H1 (cell line): ENCODE results near the gene XPNPEP1. TPM values are rescaled to one million over a fixed set of nuclear protein-coding genes. Genes with fewer than 3 reads are reported as not detected.

ENCODE experiments used
- CTCF ChIA-PET: fragments of 300-600 bp; sonication (Branson Sonifier 250); formaldehyde crosslinking; loops from one replicate; lab custom pipeline; 2021; ENCODE audit not compliant: partially characterized antibody; lab: Charles Lee
- POLR2A ChIA-PET: fragments of 300-600 bp; sonication (Branson Sonifier 250); formaldehyde crosslinking; loops from one replicate; lab custom pipeline; 2021; ENCODE audit warnings: inconsistent platforms; ENCODE audit not compliant: partially characterized antibody; lab: Charles Lee
- DNase-seq, 2 experiments: peaks; one replicate each; pipeline versions ENCODE4 v3.0.0 to v3.0.0-alpha.2; 2010 to 2022; ENCODE audit warnings: low spot score in 2 of 2, low read depth in 1 of 2, mixed read lengths in 1 of 2
- FAIRE-seq: peaks from 2 replicates; lab custom pipeline; 2011; peaks lifted over from hg19 to GRCh38; lab: Jason Lieb, UNC
- H2AFZ ChIP-seq: 2 replicates; pipeline ENCODE4 v1.8.1; 2012; ENCODE audit warnings: low read length, inconsistent platforms
- H2AK5ac ChIP-seq: 2 replicates; pipeline ENCODE4 v1.6.1; 2013; ENCODE audit warnings: low read depth, low read length
- H2BK120ac ChIP-seq: replicated peaks from 2 replicates; pipeline ENCODE3; 2013; ENCODE audit warnings: low read depth, low read length, inconsistent platforms
- H2BK12ac ChIP-seq: 2 replicates; pipeline ENCODE4 v1.6.1; 2013; ENCODE audit warnings: low read depth, low read length
- H2BK15ac ChIP-seq: 2 replicates; pipeline ENCODE4 v1.6.1; 2013; ENCODE audit warnings: low read length
- H2BK20ac ChIP-seq: 2 replicates; pipeline ENCODE4 v1.6.1; 2013; ENCODE audit warnings: low read length
- H2BK5ac ChIP-seq: 2 replicates; pipeline ENCODE4 v1.6.1; 2013; ENCODE audit warnings: low read depth, low read length
- H3K14ac ChIP-seq: 2 replicates; pipeline ENCODE4 v1.6.1; 2013; ENCODE audit warnings: inconsistent platforms; ENCODE audit not compliant: insufficient read length
- H3K18ac ChIP-seq: 2 replicates; pipeline ENCODE4 v1.6.1; 2013; ENCODE audit warnings: low read length; ENCODE audit errors: extremely low read depth
- H3K23ac ChIP-seq: 2 replicates; pipeline ENCODE4 v1.6.1; 2013; ENCODE audit warnings: inconsistent platforms; ENCODE audit not compliant: insufficient read length
- H3K23me2 ChIP-seq: 2 replicates; pipeline ENCODE4 v1.6.1; 2013; ENCODE audit warnings: low read depth, low read length
- H3K27ac ChIP-seq: 2 replicates; pipeline ENCODE4 v1.6.1; 2011; ENCODE audit warnings: low read depth, low read length, inconsistent platforms
- H3K27me3 ChIP-seq, 4 experiments: replicated peaks in 1 of 4; 1 replicate in 1 of 4; 2 replicates in 3 of 4; pipeline versions ENCODE4 v1.6.1 to v1.8.1; 2011 to 2013; ENCODE audit warnings: low read length in 3 of 4, mild to moderate bottlenecking in 3 of 4, inconsistent platforms in 2 of 4, mixed read lengths in 2 of 4, moderate library complexity in 1 of 4; ENCODE audit not compliant: control insufficient read depth in 3 of 4, insufficient read depth in 3 of 4; ENCODE audit errors: extremely low read depth in 1 of 4
- H3K36me3 ChIP-seq, 4 experiments: 2 replicates each; pipeline versions ENCODE4 v1.6.1 to v1.8.1; 2011 to 2013; ENCODE audit warnings: mild to moderate bottlenecking in 4 of 4, low read length in 3 of 4, moderate library complexity in 2 of 4, control low read depth in 1 of 4, inconsistent platforms in 1 of 4; ENCODE audit not compliant: insufficient read depth in 4 of 4, control insufficient read depth in 2 of 4
- H3K4ac ChIP-seq: replicated peaks from 2 replicates; pipeline ENCODE3; 2013; ENCODE audit warnings: low read length, low read depth, mixed read lengths, inconsistent platforms; ENCODE audit not compliant: insufficient read length
- H3K4me1 ChIP-seq, 4 experiments: replicated peaks in 1 of 4; 1 replicate in 1 of 4; 2 replicates in 3 of 4; pipeline versions ENCODE4 v1.6.1 to v1.8.1; 2011 to 2013; ENCODE audit warnings: low read length in 3 of 4, inconsistent platforms in 2 of 4, mixed read lengths in 1 of 4; ENCODE audit not compliant: insufficient read depth in 4 of 4, control insufficient read depth in 3 of 4
- H3K4me2 ChIP-seq, 2 experiments: 2 replicates each; pipeline versions ENCODE4 v1.6.1 to v1.8.1; 2011 to 2013; ENCODE audit warnings: low read depth in 2 of 2, low read length in 2 of 2, control low read depth in 1 of 2, inconsistent platforms in 1 of 2, mild to moderate bottlenecking in 1 of 2; ENCODE audit not compliant: insufficient read depth in 1 of 2
- H3K4me3 ChIP-seq, 4 experiments: fragments of 200-600, 300-600 bp in 1 of 4; sonication (generic), shearing (Covaris generic), sonication (Bioruptor Twin) in 1 of 4; 2 replicates each; pipeline versions ENCODE4 v1.5.1 to v1.8.1; 2011 to 2016; ENCODE audit warnings: low read length in 4 of 4, low read depth in 3 of 4, control low read depth in 2 of 4, inconsistent platforms in 2 of 4, mild to moderate bottlenecking in 2 of 4, mixed read lengths in 1 of 4, moderate library complexity in 1 of 4; ENCODE audit not compliant: insufficient read depth in 2 of 4; ENCODE audit errors: extremely low read depth in 1 of 4
- H3K56ac ChIP-seq: replicated peaks from 2 replicates; pipeline ENCODE3; 2013; ENCODE audit warnings: low read depth, mild to moderate bottlenecking, mixed read lengths, low read length, inconsistent platforms; ENCODE audit not compliant: insufficient read length
- H3K79me1 ChIP-seq: 2 replicates; pipeline ENCODE4 v1.6.1; 2013; ENCODE audit warnings: low read depth, low read length, control low read depth
- H3K79me2 ChIP-seq, 2 experiments: 2 replicates each; pipeline versions ENCODE4 v1.6.1 to v1.8.1; 2012 to 2013; ENCODE audit warnings: low read length in 2 of 2, mild to moderate bottlenecking in 2 of 2, inconsistent platforms in 1 of 2; ENCODE audit not compliant: insufficient read depth in 2 of 2, control insufficient read depth in 1 of 2
- H3K9ac ChIP-seq, 4 experiments: replicated peaks in 1 of 4; 1 replicate in 1 of 4; 2 replicates in 3 of 4; pipeline versions ENCODE4 v1.6.1 to v1.8.1; 2011 to 2013; ENCODE audit warnings: low read depth in 3 of 4, low read length in 3 of 4, control low read depth in 2 of 4, mild to moderate bottlenecking in 2 of 4, moderate library complexity in 2 of 4, inconsistent platforms in 1 of 4; ENCODE audit errors: extremely low read depth in 1 of 4
- H3K9me3 ChIP-seq, 2 experiments: 2 replicates each; pipeline versions ENCODE4 v1.6.1 to v1.8.1; 2012 to 2013; ENCODE audit warnings: mild to moderate bottlenecking in 2 of 2, moderate library complexity in 2 of 2, control low read depth in 1 of 2, inconsistent platforms in 1 of 2, low read depth in 1 of 2, low read length in 1 of 2, mixed read lengths in 1 of 2; ENCODE audit not compliant: insufficient read depth in 2 of 2
- H4K20me1 ChIP-seq, 2 experiments: replicated peaks in 1 of 2; 2 replicates each; pipeline versions ENCODE3 to v1.8.1; 2011 to 2013; ENCODE audit warnings: inconsistent platforms in 2 of 2, low read length in 2 of 2, mild to moderate bottlenecking in 1 of 2; ENCODE audit not compliant: insufficient read depth in 2 of 2, control insufficient read depth in 1 of 2
- H4K5ac ChIP-seq: 2 replicates; pipeline ENCODE4 v1.6.1; 2013; ENCODE audit warnings: low read length, low read depth, mixed read lengths, inconsistent platforms; ENCODE audit not compliant: insufficient read length
- H4K8ac ChIP-seq: 2 replicates; pipeline ENCODE4 v1.8.0; 2013; ENCODE audit warnings: mild to moderate bottlenecking, moderate library complexity, low read length, inconsistent platforms; ENCODE audit not compliant: insufficient read depth; ENCODE audit errors: extremely low read depth
- H4K91ac ChIP-seq: replicated peaks from 2 replicates; pipeline ENCODE3; 2013; ENCODE audit warnings: low read length, mixed read lengths, inconsistent platforms; ENCODE audit not compliant: insufficient read length
- MAX ChIP-seq: IDR thresholded peaks from 2 replicates; pipeline ENCODE4 v1.6.1; 2012; ENCODE audit warnings: inconsistent platforms
- WGBS, 2 experiments: shearing (Covaris generic) in 1 of 2; methylation state at CpG; one replicate each; pipeline versions ENCODE4 v1.1.6 to v1.1.7; 2013 to 2015; ENCODE audit warnings: low lambda C conversion rate in 2 of 2, mixed read lengths in 2 of 2, inconsistent platforms in 1 of 2, low coverage in 1 of 2, missing lambda C conversion rate in 1 of 2; ENCODE audit not compliant: insufficient replicate concordance in 2 of 2, insufficient coverage in 1 of 2, insufficient read length in 1 of 2; ENCODE audit errors: extremely low coverage in 1 of 2, missing lambda C conversion rate in 1 of 2; 5-methylcytosine and 5-hydroxymethylcytosine counted together
- polyA plus RNA-seq, 7 experiments: library from polyadenylated mRNA; depleted of rRNA in 3 of 7; stranded (reverse) in 5 of 7; unstranded in 2 of 7; fragments of >200 nt in 5 of 7; fragments of 200-250 nt in 2 of 7; gene quantifications; 1 replicate in 5 of 7; 2 replicates in 1 of 7; 4 replicates in 1 of 7; pipeline versions ENCODE4 v1.2.1 to v1.2.3, GENCODE V29; 2011 to 2013; ENCODE audit warnings: missing spikeins in 2 of 7, mixed read lengths in 2 of 7
- total RNA-seq: library from RNA; stranded (reverse); fragmentation: NEBNext Ultra II Directional; extraction: Animal tissue kit (Norgen Biotek cat#: 25700); gene quantifications from 2 replicates; pipeline ENCODE4 v1.2.1, GENCODE V29; 2021

XPNPEP1 gene
- total and polyA plus RNA-seq, 2 of the 8 experiments (the other 6 are each of a cell fraction or from before 2014, with no cell fraction given) = 61.1 to 201 TPM

- Histone ChIP-seq H3K9ac (peak overlapping the region; percentile 3 to 65 (median 14); a peak in 5 of 7 replicates), H3K4ac (no peak overlapping the region), H3K23ac (no peak overlapping the region), H3K36me3 (no peaks in the 10 kb centered on the region), H3K79me1 (peaks cover 2% of the 10 kb centered on the region), H3K79me2 (peaks cover 0 to 20% of the 10 kb centered on the region in 2 experiments; a peak in 2 of 4 replicates), H4K8ac (peak overlapping the region; percentile 88), H3K4me3 (peak overlapping the region; percentile 42 to 87 (median 70)), H2BK5ac (no peak overlapping the region), H3K18ac (0 out of 2 replicates have a peak overlapping the region, but pooled peaks have one; percentile 60), H2BK20ac (no peak overlapping the region), H2AK5ac (no peak overlapping the region; the same call in 1 of the 2 replicates), H4K5ac (no peak overlapping the region), H3K56ac (no peak overlapping the region), H2BK15ac (no peak overlapping the region), H3K23me2 (peaks cover 8% of the 10 kb centered on the region), H3K14ac (no peak overlapping the region), H2BK12ac (no peak overlapping the region), H2AFZ (no peak overlapping the region), H4K91ac (no peak overlapping the region), H3K27me3 (peaks cover 0 to 11% (median 9%) of the 10 kb centered on the region in 4 experiments; a peak in 5 of 7 replicates), H3K9me3 (no peaks in the 10 kb centered on the region), H2BK120ac (no peak overlapping the region), H3K4me1 (peaks cover 6 to 20% (median 12%) of the 10 kb centered on the region in 4 experiments), H4K20me1 (no peaks in the 10 kb centered on the region), H3K4me2 (peak overlapping the region; percentile 67 to 75), H3K27ac (no peak overlapping the region)
- ChIA-PET CTCF (no interaction called here), POLR2A (interaction anchor here (0.6 to 1.2 kb wide), 3 partner anchors 11 to 364 kb away, joined by 3 to 4 read pairs (median 3); no protein-coding TSS in a partner anchor)
- FAIRE-seq = no peak
- DNase-seq = no peak
- WGBS, 2 experiments = 56% methylated on average over 7 of the region's 7 CpGs; no CpG with 5 or more reads in 1 of the 2 experiments
- TF ChIP-seq MAX = no peak
Observed at GRCh38 chr10:109922358-109922975, 844 bp downstream of the XPNPEP1 start.
